Activated CD8-positive, alpha-beta memory T cell treated with anti-CD3 and anti-CD28 coated beads for 4 hours (primary cell): Measurements from ENCODE around the gene PDYN.

Source experiments
- DNase-seq, 2 donors: peaks; one replicate each; pipeline ENCODE4 v3.0.0-alpha.2; 2020; ENCODE audit warnings: low read depth in 2 of 2

Gene PDYN

DNA sequence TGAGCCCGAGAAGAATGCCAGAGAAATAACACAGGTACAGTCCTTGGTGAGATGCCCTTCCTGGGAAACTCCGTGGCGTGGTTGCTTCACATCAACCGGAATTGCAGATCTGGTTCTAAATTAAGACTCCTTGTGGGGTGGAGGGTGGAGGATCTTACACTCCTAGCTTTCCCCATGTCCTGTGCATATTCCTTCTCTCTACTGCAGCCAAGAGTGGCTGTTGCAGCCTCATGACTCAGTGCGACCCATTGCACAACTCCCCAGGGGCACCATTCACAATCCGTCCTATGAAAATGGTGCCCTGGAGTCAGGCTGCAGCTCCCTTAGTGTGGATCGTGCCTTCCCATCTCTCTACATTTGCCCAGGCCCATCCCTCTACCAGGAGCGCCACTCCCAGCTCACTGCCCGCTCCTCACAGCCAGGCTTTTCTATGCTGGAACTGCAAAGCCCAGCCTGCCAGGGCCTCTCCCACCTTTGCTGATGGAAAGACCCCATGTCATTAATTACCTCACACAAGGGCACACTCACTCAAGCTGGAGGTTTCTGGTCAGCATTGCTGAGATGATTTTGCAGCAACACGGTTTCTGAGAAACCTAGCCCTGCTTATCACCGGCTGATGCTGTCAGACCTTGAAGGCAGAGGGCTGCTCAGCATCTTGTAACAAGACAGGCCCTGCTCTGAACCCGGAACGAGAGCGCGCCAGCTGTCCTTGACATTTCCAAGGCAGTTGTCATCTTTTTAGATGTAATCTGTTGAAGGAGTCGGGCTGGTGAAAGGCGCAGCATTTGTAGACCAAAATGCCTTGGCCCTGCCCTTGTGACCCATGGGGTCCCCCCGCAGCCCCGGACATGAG is 58.9 kb downstream of the PDYN start:
- DNase-seq, result no peak

GRCh38 chr20:1934156-1934555 is 59.7 kb downstream of the PDYN start:
- no peak for DNase-seq

GRCh38 chr20:1933465-1933870 is 60.4 kb downstream of the PDYN start:
- DNase-seq, result no peak

DNA sequence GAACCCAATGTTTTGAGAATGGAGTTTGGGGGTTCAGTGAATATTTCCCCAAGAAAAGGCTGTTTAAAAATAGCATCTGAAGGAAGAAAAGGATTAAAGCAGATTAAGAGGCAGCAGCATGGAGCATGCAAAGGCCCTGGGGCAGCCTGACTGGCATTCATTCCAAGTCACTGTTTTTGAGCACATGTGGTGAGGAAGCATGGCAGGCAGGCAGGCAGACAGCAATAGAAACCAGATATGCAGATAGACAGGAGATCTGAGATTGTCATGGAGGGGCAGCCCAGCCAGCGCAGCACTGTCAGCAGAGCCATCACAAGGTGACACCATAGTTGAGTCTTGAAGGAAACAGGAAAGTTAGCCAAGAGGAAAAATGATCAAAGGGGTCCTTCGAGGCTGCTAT is 60.9 kb downstream of the PDYN start:
- no peak for DNase-seq

DNA sequence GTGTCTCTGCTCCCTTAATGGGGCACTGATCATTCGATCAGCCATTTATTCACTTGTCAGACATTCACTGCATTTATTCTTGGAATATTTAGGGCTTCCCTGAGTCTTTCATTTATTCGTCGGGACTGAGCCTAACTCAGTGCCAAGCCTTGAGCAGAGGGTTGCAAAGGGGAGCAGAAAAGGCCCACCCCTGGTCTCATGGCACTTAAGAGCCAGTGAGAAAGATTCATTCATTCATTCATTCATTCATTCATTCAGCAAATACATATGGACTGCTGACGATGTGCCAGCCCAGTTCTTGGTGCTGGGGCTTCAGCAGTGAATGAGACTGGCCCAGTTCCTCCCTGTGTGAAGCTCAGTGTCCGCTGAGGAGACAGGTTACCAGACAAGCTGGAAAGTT is 62.0 kb downstream of the PDYN start:
- no peak for DNase-seq

DNA sequence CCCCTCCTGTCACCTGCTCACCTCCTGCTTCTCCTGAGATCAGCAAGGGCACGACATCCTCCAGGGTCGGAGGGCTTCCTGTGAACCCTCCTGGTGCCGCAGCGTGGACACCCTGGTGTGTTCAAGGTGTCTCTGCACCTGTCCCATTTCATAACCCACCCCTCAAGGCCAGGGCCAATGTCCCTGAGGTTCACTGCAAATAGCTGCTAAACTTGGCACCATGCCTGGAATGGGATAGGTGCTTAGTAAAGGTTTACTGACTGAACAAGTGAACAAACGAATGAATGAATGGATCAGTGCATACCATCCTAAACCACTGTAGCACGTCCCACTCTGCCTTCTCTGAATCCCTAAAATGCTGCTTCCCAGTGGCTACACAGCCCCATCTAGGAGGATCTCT is 63.7 kb downstream of the PDYN start:
- DNase-seq, result no peak

- no peak for DNase-seq
Observed at GRCh38 chr20:1929460-1929859, 64.4 kb downstream of the PDYN start.

DNA sequence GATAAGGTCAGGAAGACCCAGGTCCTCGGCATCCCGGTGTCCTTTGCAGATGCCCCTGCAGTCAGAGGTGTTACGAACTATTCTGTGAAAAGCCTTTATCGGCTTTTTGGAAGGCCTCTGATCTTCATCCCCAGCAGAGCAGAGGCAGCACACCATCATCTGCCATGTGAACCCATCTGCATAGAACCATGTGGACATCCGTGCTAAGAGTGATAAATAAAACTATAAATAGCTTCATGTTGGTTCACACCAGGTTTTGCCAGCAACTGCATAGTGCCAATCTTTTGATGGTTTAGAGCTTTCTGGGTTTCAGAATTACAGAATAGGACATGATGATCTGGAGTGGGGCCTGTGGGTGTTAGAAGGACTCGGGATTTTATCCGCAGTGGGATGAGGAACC is 65.1 kb downstream of the PDYN start:
- DNase-seq, result no peak
